Lower leg skin (tissue), 3 donors: ENCODE measurements around the gene MBD5.

Experiments
- POLR2A ChIP-seq, 2 donors: fragments of 450-650 bp; IDR thresholded peaks; one replicate each; pipeline ENCODE4 v1.6.1; 2016 to 2017; ENCODE audit warnings: antibody characterized with exemption in 2 of 2, mild to moderate bottlenecking in 1 of 2, moderate library complexity in 1 of 2
- TF ChIP-seq, protein P1 (sequence below), 3 donors: fragments of 450-650 bp; IDR thresholded peaks; one replicate each; pipeline ENCODE4 v1.5.1; 2016; ENCODE audit warnings: antibody characterized with exemption in 3 of 3, mild to moderate bottlenecking in 3 of 3, moderate library complexity in 2 of 3

DNA sequence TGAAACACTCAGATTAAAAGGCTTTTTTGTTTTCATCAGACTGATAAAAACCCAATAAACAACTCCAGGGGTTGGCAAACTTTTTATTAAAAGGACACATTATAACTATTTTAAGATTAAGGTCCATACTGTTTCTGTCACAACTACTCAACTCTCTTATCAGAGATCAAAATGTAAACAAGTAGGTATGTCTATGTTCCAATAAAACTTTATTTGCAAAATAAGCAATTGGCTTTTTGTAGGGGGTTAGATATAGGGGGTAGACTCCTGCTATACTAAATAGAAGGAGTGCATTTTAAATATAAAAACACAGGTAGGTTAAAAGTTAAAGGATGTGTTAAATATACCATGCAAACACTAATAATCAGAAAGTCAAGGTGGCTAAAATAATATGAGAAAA is 174.0 kb downstream of the MBD5 start:
- TF ChIP-seq, protein P1, sequence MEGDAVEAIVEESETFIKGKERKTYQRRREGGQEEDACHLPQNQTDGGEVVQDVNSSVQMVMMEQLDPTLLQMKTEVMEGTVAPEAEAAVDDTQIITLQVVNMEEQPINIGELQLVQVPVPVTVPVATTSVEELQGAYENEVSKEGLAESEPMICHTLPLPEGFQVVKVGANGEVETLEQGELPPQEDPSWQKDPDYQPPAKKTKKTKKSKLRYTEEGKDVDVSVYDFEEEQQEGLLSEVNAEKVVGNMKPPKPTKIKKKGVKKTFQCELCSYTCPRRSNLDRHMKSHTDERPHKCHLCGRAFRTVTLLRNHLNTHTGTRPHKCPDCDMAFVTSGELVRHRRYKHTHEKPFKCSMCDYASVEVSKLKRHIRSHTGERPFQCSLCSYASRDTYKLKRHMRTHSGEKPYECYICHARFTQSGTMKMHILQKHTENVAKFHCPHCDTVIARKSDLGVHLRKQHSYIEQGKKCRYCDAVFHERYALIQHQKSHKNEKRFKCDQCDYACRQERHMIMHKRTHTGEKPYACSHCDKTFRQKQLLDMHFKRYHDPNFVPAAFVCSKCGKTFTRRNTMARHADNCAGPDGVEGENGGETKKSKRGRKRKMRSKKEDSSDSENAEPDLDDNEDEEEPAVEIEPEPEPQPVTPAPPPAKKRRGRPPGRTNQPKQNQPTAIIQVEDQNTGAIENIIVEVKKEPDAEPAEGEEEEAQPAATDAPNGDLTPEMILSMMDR (IDR thresholded peaks at IDR 0.05) = no peak
- TF ChIP-seq POLR2A (IDR thresholded peaks at IDR 0.05) = no peak
